Left lung (tissue), 10 donors: ENCODE measurements around the gene RHOBTB1. TPM values are rescaled to one million over a fixed set of nuclear protein-coding genes. Genes with fewer than 3 reads are reported as not detected.

Experiments used
- ATAC-seq: fragments of 200-7000 bp; cut with Tn5 transposase; one replicate; pipeline ENCODE4 v1.9.1; 2020; ENCODE audit warnings: moderate library complexity
- DNase-seq, 4 donors: peaks; one replicate each; pipeline ENCODE4 v3.0.0-alpha.2; 2013 to 2020
- H3K27ac ChIP-seq, 2 donors: fragments of 200-600 bp; sonication (generic) in 1 of 2; one replicate each; pipeline versions ENCODE4 v1.5.0 to v1.8.0; 2020 to 2021
- H3K27me3 ChIP-seq, 2 donors: fragments of 200-600 bp; sonication (generic) in 1 of 2; one replicate each; pipeline versions ENCODE4 v1.5.0 to v1.8.0; 2020 to 2021
- H3K36me3 ChIP-seq, 2 donors: fragments of 200-600 bp; sonication (generic) in 1 of 2; one replicate each; pipeline versions ENCODE4 v1.5.0 to v1.8.0; 2020 to 2021
- H3K4me1 ChIP-seq, 2 donors: fragments of 200-600 bp; one replicate each; pipeline ENCODE4 v1.8.0; 2021
- H3K4me3 ChIP-seq, 2 donors: fragments of 200-600 bp; sonication (generic) in 1 of 2; one replicate each; pipeline versions ENCODE4 v1.5.0 to v1.8.0; 2020 to 2021; ENCODE audit warnings: mild to moderate bottlenecking in 1 of 2
- H3K9me3 ChIP-seq, 2 donors: fragments of 200-600 bp; sonication (generic) in 1 of 2; one replicate each; pipeline versions ENCODE4 v1.5.0 to v1.8.0; 2020 to 2021
- intact Hi-C, 2 donors: fragments of 100-400 bp; cut with DNase I; formaldehyde crosslinking; loops; one replicate each; pipeline versions ENCODE4 v1.11.2 to v1.14.2; 2022
- polyA plus RNA-seq, 6 donors: library from polyadenylated mRNA; unstranded; fragments of 120-200 nt; gene quantifications; one replicate each; pipeline ENCODE4 v1.2.1, GENCODE V29; 2013; ENCODE audit not compliant: insufficient read length in 6 of 6
- total RNA-seq, 2 donors: library from RNA; stranded (reverse); fragmentation: NEBNext Ultra II Directional; extraction: Animal tissue kit (Norgen Biotek cat#: 25700); gene quantifications; one replicate each; pipeline ENCODE4 v1.2.1, GENCODE V29; 2021
- TF ChIP-seq, protein P1 (sequence below), 2 donors: fragments of 200-600 bp; sonication (generic) in 1 of 2; IDR thresholded peaks; one replicate each; pipeline versions ENCODE4 v1.5.0 to v1.8.0; 2021; ENCODE audit warnings: antibody characterized with exemption in 2 of 2
- donor health status: DM: no; HTN: yes; CAD: no.
- donor health status: DM: no; HTN: no; CAD: no.

RHOBTB1 gene
- total and polyA plus RNA-seq, 8 donors: 13.1 to 55.9 (median 52.5) TPM

DNA sequence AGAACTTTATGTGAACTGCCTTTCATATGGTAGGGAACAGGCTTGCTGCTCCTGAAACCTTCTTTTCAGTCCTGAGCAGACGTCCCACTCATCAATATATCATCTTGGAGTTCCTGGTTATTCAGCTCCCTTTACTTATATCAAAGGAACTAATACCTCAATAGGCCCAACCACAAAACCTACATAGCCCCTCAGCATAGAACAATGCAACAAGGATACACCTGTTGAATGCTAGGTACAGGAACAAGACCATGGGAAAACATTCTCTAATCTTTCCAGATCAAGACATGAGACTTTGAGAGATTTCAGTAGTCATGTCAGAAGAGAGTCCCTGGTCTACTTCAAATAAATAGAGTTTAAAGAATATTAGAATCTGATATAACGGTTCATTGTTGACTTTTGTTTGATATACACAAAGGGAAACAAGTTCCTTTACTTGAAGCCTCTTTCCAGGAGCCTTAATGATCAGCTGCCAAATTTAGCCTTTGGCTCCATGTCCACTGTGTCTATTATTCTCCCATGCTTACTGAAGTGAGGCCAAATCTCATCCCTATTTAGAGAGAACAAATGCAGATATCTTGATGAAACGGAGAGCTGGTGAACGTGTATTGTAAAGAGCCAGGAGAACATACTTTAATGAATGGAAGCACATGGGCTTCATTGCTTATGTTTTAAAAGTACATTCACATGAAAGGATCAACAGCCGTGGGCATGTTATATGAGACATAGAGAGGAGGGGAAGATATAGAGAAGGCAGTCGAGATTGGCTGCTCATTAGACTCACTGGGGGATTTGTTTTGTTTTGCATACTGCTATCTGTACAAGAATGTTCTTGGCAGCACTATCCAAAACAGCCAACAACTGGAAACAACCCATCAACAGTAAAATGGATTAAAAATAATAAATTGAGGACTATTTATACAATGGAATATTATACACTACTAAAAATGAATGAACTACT lies 9.5 kb downstream of the RHOBTB1 start:
- Histone ChIP-seq H3K4me1 (no peaks in the 10 kb centered on the region), H3K27ac (no peak overlapping the region), H3K27me3 (no peaks in the 10 kb centered on the region), H3K36me3 (no peaks in the 10 kb centered on the region), H3K4me3 (no peak overlapping the region), H3K9me3 (no peaks in the 10 kb centered on the region)
- no peak for ATAC-seq
- intact Hi-C loops: no loop called here
- DNase-seq: no peak
- TF ChIP-seq, protein P1, sequence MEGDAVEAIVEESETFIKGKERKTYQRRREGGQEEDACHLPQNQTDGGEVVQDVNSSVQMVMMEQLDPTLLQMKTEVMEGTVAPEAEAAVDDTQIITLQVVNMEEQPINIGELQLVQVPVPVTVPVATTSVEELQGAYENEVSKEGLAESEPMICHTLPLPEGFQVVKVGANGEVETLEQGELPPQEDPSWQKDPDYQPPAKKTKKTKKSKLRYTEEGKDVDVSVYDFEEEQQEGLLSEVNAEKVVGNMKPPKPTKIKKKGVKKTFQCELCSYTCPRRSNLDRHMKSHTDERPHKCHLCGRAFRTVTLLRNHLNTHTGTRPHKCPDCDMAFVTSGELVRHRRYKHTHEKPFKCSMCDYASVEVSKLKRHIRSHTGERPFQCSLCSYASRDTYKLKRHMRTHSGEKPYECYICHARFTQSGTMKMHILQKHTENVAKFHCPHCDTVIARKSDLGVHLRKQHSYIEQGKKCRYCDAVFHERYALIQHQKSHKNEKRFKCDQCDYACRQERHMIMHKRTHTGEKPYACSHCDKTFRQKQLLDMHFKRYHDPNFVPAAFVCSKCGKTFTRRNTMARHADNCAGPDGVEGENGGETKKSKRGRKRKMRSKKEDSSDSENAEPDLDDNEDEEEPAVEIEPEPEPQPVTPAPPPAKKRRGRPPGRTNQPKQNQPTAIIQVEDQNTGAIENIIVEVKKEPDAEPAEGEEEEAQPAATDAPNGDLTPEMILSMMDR (IDR thresholded peaks at IDR 0.05): no peak

DNA sequence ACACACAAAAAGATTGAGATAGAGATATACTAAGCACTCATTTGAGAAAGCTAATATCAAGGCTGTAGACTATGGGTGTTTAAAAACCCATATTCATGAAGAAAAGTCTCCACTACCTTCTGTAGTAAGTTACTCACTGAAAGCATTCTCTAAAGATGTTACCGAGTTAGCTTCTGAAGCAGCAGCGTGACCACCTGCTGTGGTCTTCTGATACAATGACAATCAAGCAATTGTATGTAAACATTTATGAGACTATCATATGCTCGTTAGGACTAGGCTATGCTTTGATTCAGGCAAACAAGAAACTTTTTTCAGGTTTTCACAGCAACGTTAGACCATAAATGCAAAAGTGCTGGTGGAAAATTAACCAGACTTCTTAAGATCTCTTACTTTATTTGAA lies 11.2 kb downstream of the RHOBTB1 start:
- ATAC-seq (no peak), DNase-seq (no peak)
- peaks cover 0 to 4% of the 10 kb centered on the region in 2 donors for H3K9me3 ChIP-seq
- H3K36me3 ChIP-seq: no peaks in the 10 kb centered on the region
- H3K27me3 ChIP-seq: no peaks in the 10 kb centered on the region
- no peak overlapping the region for H3K27ac ChIP-seq
- no peaks in the 10 kb centered on the region for H3K4me1 ChIP-seq
- no peak overlapping the region for H3K4me3 ChIP-seq
- TF ChIP-seq, protein P1 (IDR thresholded peaks at IDR 0.05): no peak
- intact Hi-C loops: no loop called here

DNA sequence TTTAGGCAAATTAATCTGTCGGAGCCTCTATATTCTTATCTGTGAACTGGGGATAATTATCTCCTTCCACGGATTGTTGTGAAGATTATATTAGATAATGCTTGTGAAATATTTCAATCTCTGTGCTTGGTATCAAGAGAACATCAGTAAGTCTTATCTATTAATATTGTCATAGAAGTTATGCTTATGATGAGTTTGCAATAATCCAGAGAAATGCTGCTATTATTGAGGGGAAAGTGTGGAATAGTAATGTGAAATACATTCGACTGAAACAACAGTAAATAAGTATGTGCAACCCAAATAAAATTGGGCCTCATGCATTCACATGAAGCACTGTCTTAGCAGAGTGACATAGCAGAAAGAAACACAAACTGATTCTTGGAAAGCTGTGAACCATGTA lies 13.7 kb downstream of the RHOBTB1 start:
- DNase-seq: no peak
- no peaks in the 10 kb centered on the region for H3K36me3 ChIP-seq
- no peaks in the 10 kb centered on the region for H3K27me3 ChIP-seq
- no peak for ATAC-seq
- intact Hi-C loops: no loop called here
- H3K9me3 ChIP-seq: peaks cover 0 to 4% of the 10 kb centered on the region in 2 donors
- TF ChIP-seq, protein P1 (IDR thresholded peaks at IDR 0.05): no peak
- no peak overlapping the region for H3K4me3 ChIP-seq
- H3K4me1 ChIP-seq: no peaks in the 10 kb centered on the region
- no peak overlapping the region for H3K27ac ChIP-seq

DNA sequence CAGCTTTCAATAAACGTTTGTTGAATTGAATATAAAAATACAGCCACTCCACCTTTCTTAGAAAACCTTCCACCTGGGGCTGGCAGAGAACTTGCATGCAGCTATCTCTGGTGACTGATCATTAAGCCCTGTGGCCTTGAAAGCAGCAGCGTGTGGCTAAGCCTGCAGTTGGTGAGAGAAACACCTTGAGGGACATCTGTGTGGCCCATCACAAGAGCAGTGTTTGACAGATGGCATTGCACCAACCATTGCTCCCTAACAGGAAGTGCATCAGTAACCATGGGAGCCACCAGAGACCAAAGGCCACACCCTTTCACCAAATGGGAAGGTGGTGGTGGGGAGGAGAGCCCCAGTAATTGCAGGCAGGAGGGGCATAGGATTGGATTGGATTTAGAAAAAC lies 22.4 kb downstream of the RHOBTB1 start:
- TF ChIP-seq, protein P1 (IDR thresholded peaks at IDR 0.05): no peak
- Histone ChIP-seq H3K4me3 (no peak overlapping the region), H3K4me1 (no peaks in the 10 kb centered on the region), H3K27ac (no peak overlapping the region), H3K27me3 (no peaks in the 10 kb centered on the region), H3K9me3 (no peaks in the 10 kb centered on the region), H3K36me3 (no peaks in the 10 kb centered on the region)
- no peak for ATAC-seq
- no peak for DNase-seq
- intact Hi-C loops: no loop called here

DNA sequence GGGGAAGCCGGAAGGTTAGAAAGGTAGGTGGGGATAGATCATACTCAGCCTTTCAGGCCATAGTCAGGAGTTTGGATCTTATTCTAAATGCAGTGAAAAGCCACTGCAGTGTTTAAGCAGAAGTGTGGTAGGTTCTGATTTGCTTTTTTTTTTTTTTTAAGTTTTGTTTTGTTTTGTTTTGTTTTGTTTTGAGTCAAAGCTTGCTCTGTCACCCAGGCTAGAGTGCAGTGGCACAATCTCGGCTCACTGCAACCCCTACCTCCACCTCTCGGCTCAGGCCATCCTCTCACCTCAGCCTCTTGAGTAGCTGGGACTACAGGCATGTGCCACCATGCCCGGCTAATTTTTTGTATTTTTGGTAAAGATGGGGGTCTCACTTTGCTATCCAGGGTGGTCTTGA lies 23.5 kb downstream of the RHOBTB1 start:
- Histone ChIP-seq H3K9me3 (no peaks in the 10 kb centered on the region), H3K4me3 (no peak overlapping the region), H3K4me1 (no peaks in the 10 kb centered on the region), H3K36me3 (no peaks in the 10 kb centered on the region), H3K27ac (no peak overlapping the region), H3K27me3 (no peaks in the 10 kb centered on the region)
- ATAC-seq: no peak
- TF ChIP-seq, protein P1 (IDR thresholded peaks at IDR 0.05): no peak
- intact Hi-C loops: no loop called here
- DNase-seq: no peak
